Stomach smooth muscle (tissue), 2 donors: ENCODE results near the gene RPL41.
A peak's percentile ranks its signal among the peaks of the same experiment; 100 is the strongest.

Source experiments
- H3K27ac ChIP-seq: one replicate; pipeline ENCODE4 v1.7.0; 2013; ENCODE audit warnings: mild to moderate bottlenecking, low read length, inconsistent platforms
- H3K27me3 ChIP-seq, 2 donors: one replicate each; pipeline ENCODE4 v1.7.0; 2013; ENCODE audit warnings: low read length in 2 of 2; ENCODE audit not compliant: insufficient read depth in 2 of 2, control insufficient read depth in 1 of 2
- H3K36me3 ChIP-seq, 2 donors: one replicate each; pipeline ENCODE4 v1.7.0; 2013; ENCODE audit warnings: low read length in 2 of 2; ENCODE audit not compliant: control insufficient read depth in 2 of 2, insufficient read depth in 2 of 2
- H3K4me1 ChIP-seq: one replicate; pipeline ENCODE4 v1.7.0; 2013; ENCODE audit warnings: low read length; ENCODE audit not compliant: control insufficient read depth, insufficient read depth
- H3K4me3 ChIP-seq, 2 donors: one replicate each; pipeline ENCODE4 v1.7.0; 2013; ENCODE audit warnings: low read length in 2 of 2
- H3K9ac ChIP-seq, 2 donors: one replicate each; pipeline ENCODE4 v1.7.0; 2013; ENCODE audit warnings: low read length in 2 of 2, mild to moderate bottlenecking in 1 of 2
- H3K9me3 ChIP-seq, 2 donors: one replicate each; pipeline ENCODE4 v1.7.0; 2013; ENCODE audit warnings: low read length in 2 of 2; ENCODE audit not compliant: control insufficient read depth in 2 of 2
- donor health status: healthy.
- donor health status: Pancreatic carcinoma.

Gene RPL41

DNA sequence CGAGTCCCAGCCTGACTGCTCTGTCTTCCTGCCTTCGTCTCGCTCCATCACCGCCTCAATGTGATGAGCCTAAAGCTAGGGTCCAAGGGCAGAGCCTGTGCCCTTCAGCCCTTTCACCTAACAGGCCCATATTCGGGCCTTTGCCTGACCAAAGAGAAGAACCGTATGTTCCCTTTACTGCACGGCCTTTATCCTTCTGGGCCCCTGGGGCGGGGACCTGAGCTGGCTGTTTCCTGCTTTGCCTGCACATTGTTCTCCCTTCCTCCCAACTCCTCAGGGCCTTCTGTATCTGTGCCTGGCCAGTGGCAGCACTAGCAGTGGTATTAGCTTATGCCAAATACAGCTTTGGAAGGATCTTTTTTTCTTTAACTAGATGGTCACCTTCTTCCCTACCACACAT, 27.4 kb downstream of the RPL41 start:
- H3K9ac ChIP-seq: no peak overlapping the region
- peaks cover 3% of the 10 kb centered on the region for H3K4me1 ChIP-seq
- peaks cover 40% of the 10 kb centered on the region in 2 donors for H3K36me3 ChIP-seq

DNA sequence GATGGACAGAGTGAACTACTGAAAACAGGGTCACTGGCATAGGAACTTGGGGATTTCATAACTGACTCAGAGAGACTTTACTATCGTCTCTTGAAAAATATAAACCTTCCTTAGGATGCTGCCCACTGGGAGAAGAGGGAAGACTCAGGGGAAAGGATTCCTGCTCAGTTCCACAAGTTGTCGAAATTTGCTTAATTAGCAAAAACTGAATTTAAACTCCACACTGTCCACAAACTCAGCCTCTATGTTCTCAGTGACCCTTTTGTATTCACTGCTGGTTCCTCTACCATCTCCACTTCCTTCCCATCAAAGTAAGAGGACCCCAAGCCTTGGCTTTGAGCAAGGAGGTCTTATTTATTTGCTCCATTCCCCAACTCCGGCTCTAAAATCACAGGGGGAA, 28.8 kb downstream of the RPL41 start:
- Histone ChIP-seq H3K27me3 (no peaks in the 10 kb centered on the region), H3K27ac (no peak overlapping the region), H3K36me3 (peaks cover 35 to 40% of the 10 kb centered on the region in 2 donors), H3K4me3 (no peak overlapping the region), H3K9ac (no peak overlapping the region), H3K4me1 (peaks cover 3% of the 10 kb centered on the region), H3K9me3 (no peaks in the 10 kb centered on the region)

More for the DNA sequence above, 27.4 kb downstream of the RPL41 start:
- H3K9me3 ChIP-seq: no peaks in the 10 kb centered on the region
- no peak overlapping the region for H3K4me3 ChIP-seq
- H3K27me3 ChIP-seq: no peaks in the 10 kb centered on the region
- H3K27ac ChIP-seq: no peak overlapping the region

DNA sequence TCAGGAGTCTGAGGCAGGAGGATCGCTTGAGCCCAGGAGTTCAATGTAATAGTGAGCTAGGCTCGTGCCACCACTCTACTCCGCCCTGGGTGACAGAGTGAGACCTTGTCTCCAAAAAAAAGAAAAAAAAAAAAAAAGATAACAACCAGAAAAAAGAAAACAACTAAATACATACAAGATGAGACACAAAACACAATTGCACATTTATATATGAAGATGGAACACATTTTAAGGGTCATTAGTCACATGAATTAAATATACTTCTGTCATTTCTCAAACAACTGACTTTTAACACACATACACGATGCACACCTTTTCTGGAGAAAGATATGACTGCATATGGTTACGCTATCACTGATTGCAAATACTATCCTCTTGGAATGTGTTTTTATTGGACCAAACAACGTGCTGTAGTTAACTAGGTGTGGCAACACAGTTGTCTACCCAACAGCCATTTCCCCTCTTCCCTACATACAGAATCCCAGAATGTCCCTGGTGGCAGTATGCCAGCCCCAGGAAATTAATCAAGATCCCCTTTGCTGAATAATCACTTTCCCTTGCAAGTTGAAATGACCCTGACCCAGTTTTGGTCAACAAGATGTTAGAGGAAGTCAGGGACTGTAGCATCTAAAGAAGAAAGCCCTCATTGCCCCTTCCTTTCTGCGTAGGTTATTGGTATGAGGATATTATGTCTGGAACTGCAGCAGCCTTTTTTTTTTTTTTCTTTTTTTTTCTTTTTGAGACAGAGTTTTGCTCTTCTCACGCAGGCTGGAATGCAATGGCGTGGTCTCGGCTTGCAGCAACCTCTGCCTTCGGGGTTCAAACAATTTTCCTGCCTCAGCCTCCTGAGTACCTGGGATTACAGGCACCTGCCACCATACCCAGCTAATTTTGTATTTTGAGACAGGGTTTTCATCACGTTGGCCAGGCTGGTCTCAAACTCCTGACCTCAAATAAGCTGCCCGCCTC, 30.3 kb downstream of the RPL41 start:
- H3K27me3 ChIP-seq: no peaks in the 10 kb centered on the region
- peaks cover 8% of the 10 kb centered on the region for H3K4me1 ChIP-seq

DNA sequence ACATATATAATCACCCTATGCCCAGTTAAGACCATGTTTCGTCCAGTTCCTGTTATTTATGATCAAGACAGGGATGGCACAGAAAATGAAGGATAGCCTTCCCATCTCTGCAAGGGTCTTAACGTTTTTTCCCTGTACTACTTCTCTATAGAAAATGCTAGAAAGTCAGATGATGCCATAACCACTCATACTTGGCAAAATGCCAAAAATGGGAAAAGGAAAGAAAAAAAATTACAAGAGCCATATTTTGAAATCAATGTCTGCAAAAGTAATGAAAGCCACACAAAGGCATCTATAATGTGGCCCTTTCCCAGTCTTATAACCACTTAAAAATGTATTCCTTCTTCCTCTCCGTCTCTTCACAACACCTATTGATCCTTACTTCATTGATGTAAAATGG, 34.1 kb downstream of the RPL41 start:
- peaks cover 22% of the 10 kb centered on the region for H3K4me1 ChIP-seq
- H3K27ac ChIP-seq: no peak overlapping the region
- no peaks in the 10 kb centered on the region for H3K36me3 ChIP-seq

More for the DNA sequence above, 30.3 kb downstream of the RPL41 start:
- Histone ChIP-seq H3K36me3 (peaks cover 29 to 34% of the 10 kb centered on the region in 2 donors), H3K9ac (no peak overlapping the region), H3K9me3 (no peaks in the 10 kb centered on the region), H3K27ac (no peak overlapping the region), H3K4me3 (no peak overlapping the region)

DNA sequence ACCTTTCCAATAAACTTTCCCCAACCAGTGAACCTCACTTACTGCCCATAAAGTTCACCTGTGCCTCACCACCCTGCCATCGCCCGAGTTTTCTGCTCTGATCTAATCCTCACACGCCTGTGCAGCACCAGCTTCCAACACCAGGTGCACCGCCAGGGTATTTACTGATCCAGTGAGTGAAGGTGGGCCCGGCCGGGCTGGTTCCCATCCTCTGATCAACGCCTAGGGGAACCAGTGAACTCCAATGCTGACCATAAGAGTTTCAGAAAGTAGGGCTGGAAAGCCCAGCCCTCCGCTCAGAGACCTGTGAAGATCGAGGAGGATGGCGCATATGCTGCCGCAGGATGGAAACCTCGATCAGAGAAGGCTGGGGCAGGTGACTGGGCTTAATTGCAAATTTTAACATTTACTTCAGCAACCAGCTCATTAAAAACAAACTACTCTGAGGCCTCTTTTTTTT, 35.3 kb downstream of the RPL41 start:
- Histone ChIP-seq H3K4me3 (peak overlapping the region; percentile 74 to 80), H3K4me1 (peaks cover 22% of the 10 kb centered on the region), H3K9ac (peak overlapping the region; percentile 71 to 78), H3K9me3 (no peaks in the 10 kb centered on the region), H3K27me3 (no peaks in the 10 kb centered on the region), H3K27ac (peak overlapping the region; percentile 85), H3K36me3 (no peaks in the 10 kb centered on the region)

More for the DNA sequence above, 34.1 kb downstream of the RPL41 start:
- Histone ChIP-seq H3K4me3 (no peak overlapping the region), H3K9ac (no peak overlapping the region), H3K9me3 (no peaks in the 10 kb centered on the region), H3K27me3 (no peaks in the 10 kb centered on the region)

DNA sequence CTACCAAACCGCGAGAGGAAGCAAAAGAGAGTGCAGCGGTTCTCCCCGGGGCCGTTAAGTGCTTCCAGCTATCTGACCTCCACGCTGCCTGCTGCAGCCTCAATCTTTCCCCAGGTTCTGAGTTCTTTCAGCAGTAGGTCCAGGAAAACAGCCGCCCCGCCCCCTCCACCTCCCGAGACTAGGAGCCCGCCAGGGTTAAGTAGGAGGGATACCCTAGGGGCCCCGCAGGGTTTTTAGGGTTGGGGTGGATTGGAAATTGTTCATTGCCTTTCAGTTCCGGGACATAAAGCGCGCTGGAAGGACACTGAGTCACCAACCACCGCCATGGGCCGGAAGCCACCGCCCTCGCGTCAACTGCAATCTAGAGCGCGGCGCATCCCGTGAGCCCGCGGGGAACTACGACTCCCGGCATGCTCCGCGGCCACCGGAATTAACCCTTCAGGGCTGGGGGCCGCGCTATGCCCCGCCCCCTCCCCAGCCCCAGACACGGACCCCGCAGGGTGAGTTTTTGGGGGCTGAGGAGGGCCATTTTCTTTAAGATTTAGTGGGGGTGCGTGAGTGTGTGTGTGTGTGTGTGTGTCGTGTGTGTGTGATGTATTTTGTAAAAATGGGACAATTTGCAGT, 35.8 kb downstream of the RPL41 start, which contains the start of gene MYL6B:
Gene MYL6B (plus strand): TSS at position 456 of the 624 bp plus-strand sequence. CDS start 1,332 bp downstream, outside the sequence.
- peak within 1 kb of the TSS; percentile 71 to 78 for H3K9ac ChIP-seq
- peaks cover 24% of the 10 kb centered on the region for H3K4me1 ChIP-seq
- no peaks in the 10 kb centered on the region for H3K9me3 ChIP-seq
- peak within 1 kb of the TSS; percentile 85 for H3K27ac ChIP-seq
- H3K27me3 ChIP-seq: no peaks in the 10 kb centered on the region
- peak within 1 kb of the TSS; percentile 74 to 80 for H3K4me3 ChIP-seq
- no peaks in the 10 kb centered on the region for H3K36me3 ChIP-seq

DNA sequence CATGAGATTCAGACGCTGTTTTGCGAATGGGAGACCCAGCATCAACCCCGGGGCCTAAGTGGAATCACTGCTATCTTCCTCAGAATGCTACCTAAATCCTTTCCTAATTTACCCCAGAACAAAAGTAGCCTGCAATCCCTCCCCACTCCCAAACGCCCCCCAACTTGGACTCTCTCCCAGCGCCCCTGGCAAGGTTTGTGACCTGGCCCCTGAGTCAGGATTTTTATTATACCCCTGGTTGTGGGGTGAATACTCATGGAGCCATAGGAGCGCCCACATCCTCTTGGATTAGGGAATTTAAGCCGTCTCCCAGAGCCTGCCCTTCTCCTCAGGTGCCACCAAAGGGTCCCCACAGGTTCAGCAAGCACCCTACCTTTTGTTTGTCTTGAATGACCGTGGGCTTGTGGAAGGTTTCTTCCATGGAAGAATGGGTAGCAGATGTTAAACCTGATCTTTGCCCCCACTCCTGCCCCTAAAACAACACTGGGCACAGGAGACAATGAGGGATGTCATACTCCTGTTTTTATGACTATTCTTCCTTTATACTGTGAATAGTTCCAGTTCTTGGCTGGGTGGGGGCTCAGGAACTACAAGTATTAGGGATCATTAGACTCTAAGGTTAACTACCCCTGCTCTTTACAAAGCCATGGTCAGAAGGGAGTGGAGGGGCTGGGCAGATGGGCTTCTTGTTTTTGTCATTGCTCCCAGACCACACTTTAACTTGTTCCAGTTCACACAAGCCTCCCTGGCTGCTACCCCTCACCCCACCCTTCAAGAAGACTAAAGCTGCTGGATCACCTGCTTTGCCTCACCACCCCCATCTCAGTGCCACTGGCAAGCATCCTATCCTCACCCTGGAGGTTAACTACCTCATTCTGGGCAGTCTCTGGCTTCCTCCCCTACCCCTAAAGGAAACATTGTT, 36.6 kb downstream of the RPL41 start:
- peak overlapping the region; percentile 71 to 78 for H3K9ac ChIP-seq
- H3K27me3 ChIP-seq: no peaks in the 10 kb centered on the region
- peaks cover 28% of the 10 kb centered on the region for H3K4me1 ChIP-seq
- H3K9me3 ChIP-seq: no peaks in the 10 kb centered on the region
- peak overlapping the region; percentile 74 to 80 for H3K4me3 ChIP-seq
- peak overlapping the region; percentile 85 for H3K27ac ChIP-seq
- no peaks in the 10 kb centered on the region for H3K36me3 ChIP-seq

DNA sequence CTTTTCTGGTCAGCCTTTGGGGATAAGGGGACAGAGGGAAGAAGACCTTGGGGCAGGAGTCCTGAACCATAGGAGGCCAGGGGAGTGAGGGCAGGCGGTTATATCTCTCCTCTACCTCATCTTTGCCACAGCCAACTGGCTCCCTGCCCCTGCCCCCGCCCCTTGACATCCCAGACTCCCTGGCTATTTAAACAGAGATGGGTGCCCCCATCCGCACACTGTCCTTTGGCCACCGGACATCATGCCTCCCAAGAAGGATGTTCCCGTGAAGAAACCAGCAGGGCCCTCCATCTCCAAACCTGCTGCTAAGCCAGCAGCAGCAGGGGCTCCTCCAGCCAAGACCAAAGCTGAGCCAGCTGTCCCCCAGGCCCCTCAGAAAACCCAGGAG, 37.2 kb downstream of the RPL41 start:
- Histone ChIP-seq H3K27me3 (no peaks in the 10 kb centered on the region), H3K27ac (no peak overlapping the region), H3K4me1 (peaks cover 28% of the 10 kb centered on the region), H3K4me3 (no peak overlapping the region), H3K9me3 (no peaks in the 10 kb centered on the region), H3K9ac (no peak overlapping the region), H3K36me3 (no peaks in the 10 kb centered on the region)

DNA sequence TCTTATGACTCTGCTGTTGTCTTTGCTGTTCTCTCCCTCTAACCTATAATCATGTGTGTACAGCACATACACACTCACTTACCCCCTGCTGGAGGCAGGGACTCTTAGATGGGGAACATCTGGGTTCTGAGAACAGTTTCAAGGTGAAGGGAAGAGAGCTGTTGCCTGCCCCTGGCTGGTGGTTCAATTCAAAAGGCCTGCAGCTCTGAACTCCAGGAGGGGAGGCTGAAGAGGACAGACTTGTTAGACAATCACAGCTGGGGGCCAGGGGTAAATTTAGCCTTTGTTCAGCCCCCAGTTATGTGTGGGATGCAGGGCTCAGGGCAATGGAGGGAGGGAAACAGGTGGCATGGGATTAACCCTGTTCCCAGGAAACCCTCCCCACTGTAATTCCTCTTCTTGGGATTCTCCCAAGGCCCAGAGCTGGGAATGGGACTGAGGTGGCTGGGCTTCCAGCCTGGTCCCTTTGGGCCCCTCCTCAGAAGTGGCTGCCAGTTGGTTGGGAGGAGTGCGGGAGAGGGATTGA, 37.9 kb downstream of the RPL41 start:
- Histone ChIP-seq H3K9ac (no peak overlapping the region), H3K4me1 (peaks cover 30% of the 10 kb centered on the region), H3K9me3 (no peaks in the 10 kb centered on the region), H3K4me3 (no peak overlapping the region), H3K27me3 (no peaks in the 10 kb centered on the region), H3K27ac (no peak overlapping the region), H3K36me3 (peaks cover under 1 to 2% of the 10 kb centered on the region in 2 donors)

DNA sequence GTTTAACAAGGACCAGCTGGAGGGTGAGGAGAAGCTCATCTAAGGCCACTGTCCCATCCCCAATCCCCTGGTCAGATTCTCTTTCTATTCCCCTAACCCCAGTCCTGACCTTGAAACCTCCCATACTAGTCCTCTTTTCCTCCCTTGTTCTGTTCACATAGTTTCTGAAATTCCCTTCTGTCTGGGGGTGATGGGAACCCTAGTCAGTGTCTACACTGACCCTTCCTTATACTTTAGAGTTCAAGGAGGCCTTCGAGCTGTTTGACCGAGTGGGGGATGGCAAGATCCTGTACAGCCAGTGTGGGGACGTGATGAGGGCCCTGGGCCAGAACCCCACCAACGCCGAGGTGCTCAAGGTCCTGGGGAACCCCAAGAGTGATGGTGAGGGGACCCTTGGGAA, 38.4 kb downstream of the RPL41 start:
- Histone ChIP-seq H3K9ac (no peak overlapping the region), H3K27me3 (no peaks in the 10 kb centered on the region), H3K36me3 (peaks cover 6 to 7% of the 10 kb centered on the region in 2 donors), H3K9me3 (no peaks in the 10 kb centered on the region), H3K4me3 (no peak overlapping the region), H3K27ac (no peak overlapping the region), H3K4me1 (peaks cover 35% of the 10 kb centered on the region)
